ENCODE data around the gene SLC4A1. TPM values are rescaled to one million over a fixed set of nuclear protein-coding genes. Genes with fewer than 3 reads are reported as not detected.
A peak's percentile ranks its signal among the peaks of the same experiment; 100 is the strongest.

The SLC4A1 gene
- total and polyA plus RNA-seq, 2 donors (not counting 3 experiments of a cell fraction or from before 2014, with no cell fraction given): not detected

DNA sequence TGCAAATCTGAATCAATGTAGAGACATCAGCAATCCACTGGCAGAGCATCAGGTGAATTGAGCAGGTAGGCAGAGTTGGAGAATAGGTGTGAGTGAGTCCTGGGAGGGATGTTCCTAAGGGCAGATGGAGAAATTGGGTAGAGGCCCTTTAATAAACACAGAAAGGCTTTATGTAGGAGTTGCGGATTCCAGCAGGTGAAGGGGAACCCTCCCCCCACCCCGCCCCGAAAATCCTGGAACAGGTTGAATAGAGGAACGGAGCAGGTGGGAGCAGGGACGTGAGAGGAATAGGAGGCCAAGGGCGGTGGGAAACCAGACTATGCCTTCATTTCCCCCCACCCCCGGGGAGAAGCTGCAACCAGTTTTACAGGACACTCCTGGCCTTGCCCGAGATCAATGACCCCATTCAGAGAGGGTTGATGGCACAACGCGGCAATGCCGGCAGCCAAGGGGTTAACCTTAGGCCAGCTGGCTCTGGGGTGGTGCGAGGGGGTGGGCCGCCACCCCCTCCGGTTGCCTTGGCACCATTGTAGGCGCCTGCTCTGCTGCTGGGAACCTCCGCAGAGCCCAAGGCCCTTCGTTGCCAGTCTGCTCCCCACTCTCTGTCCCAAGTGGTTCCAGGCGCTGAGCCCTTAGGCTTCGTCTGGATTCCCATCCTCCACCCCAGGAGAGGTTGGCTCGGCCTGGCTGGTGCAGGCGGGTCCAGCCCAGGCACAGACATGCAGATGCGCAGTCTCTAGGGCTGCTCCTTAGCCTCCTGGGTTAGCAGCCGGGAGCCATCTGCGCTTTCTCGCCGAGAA lies 39.7 kb upstream of the SLC4A1 start:
- no peak for DNase-seq (ENCODE audit: low read depth, low spot score)
- Histone ChIP-seq H3K4me1 (ENCODE audit: control insufficient read depth, extremely low read depth, insufficient read depth, low read length) (no peaks in the 10 kb centered on the region), H4K20me1 (replicated peaks; ENCODE audit: control insufficient read depth, extremely low read depth, insufficient read depth, low read length) (no peaks in the 10 kb centered on the region), H3K79me2 (ENCODE audit: control insufficient read depth, insufficient read depth, low read length) (no peaks in the 10 kb centered on the region), H3K4me2 (ENCODE audit: insufficient read depth, low read length) (no peak overlapping the region), H2AFZ (ENCODE audit: low read depth, low read length) (no peak overlapping the region), H3K27me3 (ENCODE audit: control insufficient read depth in 2 of 2, insufficient read depth in 2 of 2, low read length in 2 of 2) (peaks cover 16 to 17% of the 10 kb centered on the region in 2 experiments), H3K9me3 (replicated peaks; ENCODE audit: control insufficient read depth, insufficient read depth, low read length) (no peaks in the 10 kb centered on the region), H3K9me1 (replicated peaks; ENCODE audit: control insufficient read depth, extremely low read depth, insufficient read depth, low read length) (no peaks in the 10 kb centered on the region), H3K4me3 (replicated peaks in 1 of 3; ENCODE audit: insufficient read depth in 1 of 3, low read depth in 1 of 3, low read length in 3 of 3) (no peak overlapping the region), H3K9ac (replicated peaks; ENCODE audit: extremely low read depth, insufficient read depth, low read length) (no peak overlapping the region), H3K27ac (ENCODE audit: insufficient read depth, low read depth, low read length) (no peak overlapping the region), H3K36me3 (ENCODE audit: control insufficient read depth in 2 of 2, extremely low read depth in 1 of 2, insufficient read depth in 2 of 2, low read length in 2 of 2) (no peaks in the 10 kb centered on the region)
- no TSS peak for BruUV-seq (replicated peaks)
- CTCF ChIA-PET: interaction anchor here (0.6 to 1.2 kb wide), 13 partner anchors 8 to 104 kb away, joined by 3 to 8 read pairs (median 3); partner anchors contain the start of gene UBTF
- peak; percentile 67 for TF ChIP-seq EZH2 (IDR thresholded peaks at IDR 0.05; ENCODE audit: borderline replicate concordance, low read depth, low read length, severe bottlenecking)
- TF ChIP-seq, protein P1, sequence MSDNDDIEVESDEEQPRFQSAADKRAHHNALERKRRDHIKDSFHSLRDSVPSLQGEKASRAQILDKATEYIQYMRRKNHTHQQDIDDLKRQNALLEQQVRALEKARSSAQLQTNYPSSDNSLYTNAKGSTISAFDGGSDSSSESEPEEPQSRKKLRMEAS (IDR thresholded peaks at IDR 0.05; ENCODE audit: insufficient read depth, insufficient read length): no peak
- dilution Hi-C loops (cut with MboI; ENCODE audit: extremely low pct_ligation_motif_present, low sequenced_read_pairs) (no loop called here), intact Hi-C loops (cut with micrococcal nuclease) (loop anchor here (5.0 kb wide), 1 partner anchor 85 kb away; no protein-coding TSS in a partner anchor)
- no peak for FAIRE-seq
- POLR2A ChIA-PET: interaction anchor here (0.7 kb wide), 1 partner anchor 17 kb away, joined by 6 read pairs; no protein-coding TSS in a partner anchor

- ChIA-PET POLR2A (no interaction called here), CTCF (no interaction called here)
- BruUV-seq (replicated peaks): no TSS peak
- Histone ChIP-seq H2AFZ (ENCODE audit: low read depth, low read length) (no peak overlapping the region), H3K36me3 (ENCODE audit: control insufficient read depth in 2 of 2, extremely low read depth in 1 of 2, insufficient read depth in 2 of 2, low read length in 2 of 2) (no peaks in the 10 kb centered on the region), H4K20me1 (replicated peaks; ENCODE audit: control insufficient read depth, extremely low read depth, insufficient read depth, low read length) (no peaks in the 10 kb centered on the region), H3K9ac (replicated peaks; ENCODE audit: extremely low read depth, insufficient read depth, low read length) (no peak overlapping the region), H3K9me1 (replicated peaks; ENCODE audit: control insufficient read depth, extremely low read depth, insufficient read depth, low read length) (no peaks in the 10 kb centered on the region), H3K4me2 (ENCODE audit: insufficient read depth, low read length) (no peak overlapping the region), H3K79me2 (ENCODE audit: control insufficient read depth, insufficient read depth, low read length) (no peaks in the 10 kb centered on the region), H3K4me1 (ENCODE audit: control insufficient read depth, extremely low read depth, insufficient read depth, low read length) (no peaks in the 10 kb centered on the region), H3K27me3 (ENCODE audit: control insufficient read depth in 2 of 2, insufficient read depth in 2 of 2, low read length in 2 of 2) (peaks cover 14 to 19% of the 10 kb centered on the region in 2 experiments), H3K4me3 (replicated peaks in 1 of 3; ENCODE audit: insufficient read depth in 1 of 3, low read depth in 1 of 3, low read length in 3 of 3) (no peak overlapping the region), H3K27ac (ENCODE audit: insufficient read depth, low read depth, low read length) (no peak overlapping the region), H3K9me3 (replicated peaks; ENCODE audit: control insufficient read depth, insufficient read depth, low read length) (no peaks in the 10 kb centered on the region)
- no peak for FAIRE-seq
- dilution Hi-C loops (cut with MboI; ENCODE audit: extremely low pct_ligation_motif_present, low sequenced_read_pairs): no loop called here
- no peak for DNase-seq (ENCODE audit: low read depth, low spot score)
- TF ChIP-seq POLR2AphosphoS5 (IDR thresholded peaks at IDR 0.05; ENCODE audit: insufficient read depth, low read depth, low read length) (no peak), FOS (IDR thresholded peaks at IDR 0.05; ENCODE audit: borderline replicate concordance, insufficient read depth, low read length) (no peak), JUN (IDR thresholded peaks at IDR 0.05; ENCODE audit: borderline replicate concordance, insufficient read depth, insufficient read length, low read depth) (no peak), MYC (IDR thresholded peaks at IDR 0.05; ENCODE audit: low read depth, low read length) (no peak), GATA2 (IDR thresholded peaks at IDR 0.05; ENCODE audit: insufficient read depth, insufficient read length, low read depth, low read length) (no peak), CTCF (IDR thresholded peaks at IDR 0.05; ENCODE audit: extremely low read depth in 1 of 2, insufficient read depth in 1 of 2, low read depth in 1 of 2, low read length in 2 of 2) (no peak), POLR2A (IDR thresholded peaks at IDR 0.05; ENCODE audit: low read depth, low read length) (no peak), EZH2 (IDR thresholded peaks at IDR 0.05; ENCODE audit: borderline replicate concordance, low read depth, low read length, severe bottlenecking) (no peak)
- TF ChIP-seq, protein P1 (IDR thresholded peaks at IDR 0.05; ENCODE audit: insufficient read depth, insufficient read length): no peak
- intact Hi-C loops (cut with micrococcal nuclease): loop anchor here (5.0 kb wide), 1 partner anchor 82 kb away; no protein-coding TSS in a partner anchor
These were observed 36.7 kb upstream of the SLC4A1 start for GRCh38 chr17:44304651-44305050.

Measured in endothelial cell of umbilical vein (primary cell).